ENCODE measurements around the gene KLHL13. TPM values are rescaled to one million over a fixed set of nuclear protein-coding genes. Genes with fewer than 3 reads are reported as not detected.

Gene KLHL13
- total and polyA plus RNA-seq, 2 experiments from 2014 or later: 0.43 TPM; not detected in 1

GRCh38 chrX:118049713-118050112 lies 66.9 kb downstream of the KLHL13 start:
- Histone ChIP-seq H4K20me1 (ENCODE audit: insufficient read depth) (no peaks in the 10 kb centered on the region), H3F3A (ENCODE audit: insufficient read depth) (no peaks in the 10 kb centered on the region), H3K27me3 (replicated peaks; ENCODE audit: insufficient read depth) (no peaks in the 10 kb centered on the region), H3K9ac (no peak overlapping the region), H3K27ac (no peak overlapping the region), H3K9me3 (ENCODE audit: low read depth) (no peaks in the 10 kb centered on the region), H3K4me2 (ENCODE audit: unreplicated experiment) (no peak overlapping the region), H2AFZ (no peak overlapping the region), H3K4me1 (ENCODE audit: insufficient read depth) (no peaks in the 10 kb centered on the region), H3K79me2 (ENCODE audit: insufficient read depth) (no peaks in the 10 kb centered on the region), H3K9me2 (ENCODE audit: insufficient read depth) (no peaks in the 10 kb centered on the region), H3K4me3 (no peak overlapping the region), H3K36me3 (ENCODE audit: low read depth) (no peaks in the 10 kb centered on the region)
- TF ChIP-seq EZH2 (IDR thresholded peaks at IDR 0.05; ENCODE audit: insufficient read depth, poor library complexity, severe bottlenecking): no peak
- TF ChIP-seq EZH2phosphoT487 (IDR thresholded peaks at IDR 0.05; ENCODE audit: insufficient read depth, low read depth): no peak
- 25% methylated on average over 1 of the region's 1 CpG; no CpG with 5 or more reads in 1 of the 2 experiments for WGBS, 2 experiments (ENCODE audit: low coverage in 1 of 2, low lambda C conversion rate in 2 of 2, missing lambda C conversion rate in 2 of 2)
- DNase-seq: no peak
- in situ Hi-C loops (cut with MboI): no loop called here

GRCh38 chrX:118047446-118048186 lies 69.0 kb downstream of the KLHL13 start:
- Histone ChIP-seq H3K9ac (no peak overlapping the region), H2AFZ (no peak overlapping the region), H3K9me3 (ENCODE audit: low read depth) (no peaks in the 10 kb centered on the region), H3F3A (ENCODE audit: insufficient read depth) (no peaks in the 10 kb centered on the region), H3K4me3 (no peak overlapping the region), H3K79me2 (ENCODE audit: insufficient read depth) (no peaks in the 10 kb centered on the region), H3K9me2 (ENCODE audit: insufficient read depth) (no peaks in the 10 kb centered on the region), H3K27ac (no peak overlapping the region), H3K27me3 (replicated peaks; ENCODE audit: insufficient read depth) (no peaks in the 10 kb centered on the region), H3K36me3 (ENCODE audit: low read depth) (no peaks in the 10 kb centered on the region), H4K20me1 (ENCODE audit: insufficient read depth) (no peaks in the 10 kb centered on the region), H3K4me1 (ENCODE audit: insufficient read depth) (no peaks in the 10 kb centered on the region), H3K4me2 (ENCODE audit: unreplicated experiment) (no peak overlapping the region)
- in situ Hi-C loops (cut with MboI): no loop called here
- WGBS, 2 experiments (ENCODE audit: low coverage in 1 of 2, low lambda C conversion rate in 2 of 2, missing lambda C conversion rate in 2 of 2): 23 to 34% methylated on average over 4 of the region's 4 CpGs
- no peak for DNase-seq
- TF ChIP-seq EZH2 (IDR thresholded peaks at IDR 0.05; ENCODE audit: insufficient read depth, poor library complexity, severe bottlenecking) (no peak), EZH2phosphoT487 (IDR thresholded peaks at IDR 0.05; ENCODE audit: insufficient read depth, low read depth) (no peak)

GRCh38 chrX:118039591-118039990 lies 77.0 kb downstream of the KLHL13 start:
- no peak overlapping the region for H3K4me2 ChIP-seq (ENCODE audit: unreplicated experiment)
- H3K9me3 ChIP-seq (ENCODE audit: low read depth): no peaks in the 10 kb centered on the region
- H3K4me3 ChIP-seq: no peak overlapping the region
- H3K9ac ChIP-seq: no peak overlapping the region
- 60% methylated on average over 1 of the region's 1 CpG; no CpG with 5 or more reads in 1 of the 2 experiments for WGBS, 2 experiments (ENCODE audit: low coverage in 1 of 2, low lambda C conversion rate in 2 of 2, missing lambda C conversion rate in 2 of 2)
- H4K20me1 ChIP-seq (ENCODE audit: insufficient read depth): no peaks in the 10 kb centered on the region
- no peaks in the 10 kb centered on the region for H3K27me3 ChIP-seq (replicated peaks; ENCODE audit: insufficient read depth)
- H3F3A ChIP-seq (ENCODE audit: insufficient read depth): no peaks in the 10 kb centered on the region
- no peaks in the 10 kb centered on the region for H3K9me2 ChIP-seq (ENCODE audit: insufficient read depth)
- H3K4me1 ChIP-seq (ENCODE audit: insufficient read depth): no peaks in the 10 kb centered on the region
- no peak for TF ChIP-seq EZH2 (IDR thresholded peaks at IDR 0.05; ENCODE audit: insufficient read depth, poor library complexity, severe bottlenecking)
- TF ChIP-seq EZH2phosphoT487 (IDR thresholded peaks at IDR 0.05; ENCODE audit: insufficient read depth, low read depth): no peak
- DNase-seq: no peak
- H2AFZ ChIP-seq: no peak overlapping the region
- no peak overlapping the region for H3K27ac ChIP-seq
- no peaks in the 10 kb centered on the region for H3K79me2 ChIP-seq (ENCODE audit: insufficient read depth)
- in situ Hi-C loops (cut with MboI): no loop called here
- H3K36me3 ChIP-seq (ENCODE audit: low read depth): no peaks in the 10 kb centered on the region

GRCh38 chrX:118038614-118039365 lies 77.8 kb downstream of the KLHL13 start:
- no peaks in the 10 kb centered on the region for H3F3A ChIP-seq (ENCODE audit: insufficient read depth)
- no peaks in the 10 kb centered on the region for H3K9me3 ChIP-seq (ENCODE audit: low read depth)
- TF ChIP-seq EZH2 (IDR thresholded peaks at IDR 0.05; ENCODE audit: insufficient read depth, poor library complexity, severe bottlenecking): no peak
- no peak for TF ChIP-seq EZH2phosphoT487 (IDR thresholded peaks at IDR 0.05; ENCODE audit: insufficient read depth, low read depth)
- H4K20me1 ChIP-seq (ENCODE audit: insufficient read depth): no peaks in the 10 kb centered on the region
- H3K4me3 ChIP-seq: no peak overlapping the region
- H3K36me3 ChIP-seq (ENCODE audit: low read depth): no peaks in the 10 kb centered on the region
- WGBS, 2 experiments (ENCODE audit: low coverage in 1 of 2, low lambda C conversion rate in 2 of 2, missing lambda C conversion rate in 2 of 2): 19 to 30% methylated on average over 3 of the region's 3 CpGs
- H3K4me2 ChIP-seq (ENCODE audit: unreplicated experiment): no peak overlapping the region
- H2AFZ ChIP-seq: no peak overlapping the region
- no peak overlapping the region for H3K27ac ChIP-seq
- H3K4me1 ChIP-seq (ENCODE audit: insufficient read depth): no peaks in the 10 kb centered on the region
- no peaks in the 10 kb centered on the region for H3K27me3 ChIP-seq (replicated peaks; ENCODE audit: insufficient read depth)
- no peaks in the 10 kb centered on the region for H3K79me2 ChIP-seq (ENCODE audit: insufficient read depth)
- H3K9ac ChIP-seq: no peak overlapping the region
- no peak for DNase-seq
- in situ Hi-C loops (cut with MboI): no loop called here
- no peaks in the 10 kb centered on the region for H3K9me2 ChIP-seq (ENCODE audit: insufficient read depth)
